ENCODE results near the gene SCFD2.

DNA sequence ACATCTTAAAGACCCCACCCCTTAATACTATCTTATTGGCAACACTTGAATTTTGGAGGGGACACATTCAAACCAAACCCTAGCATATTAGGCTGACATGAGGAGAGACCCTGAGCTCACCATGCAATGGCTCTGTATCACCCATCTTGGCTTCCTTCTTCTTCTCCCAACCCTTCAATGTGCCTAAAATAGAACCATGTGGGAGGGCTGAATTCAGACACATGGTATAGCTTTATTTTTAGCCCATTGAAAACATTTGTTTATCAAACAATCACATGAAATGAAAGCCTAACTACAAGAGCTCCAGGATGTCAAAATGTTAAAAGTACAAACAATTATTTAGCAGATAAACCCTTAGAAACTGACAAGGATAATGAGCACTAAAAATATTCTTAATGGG is 422.2 kb downstream of the SCFD2 start:
- no peak for TF ChIP-seq POLR2A (IDR thresholded peaks at IDR 0.05)
- TF ChIP-seq, protein P1, sequence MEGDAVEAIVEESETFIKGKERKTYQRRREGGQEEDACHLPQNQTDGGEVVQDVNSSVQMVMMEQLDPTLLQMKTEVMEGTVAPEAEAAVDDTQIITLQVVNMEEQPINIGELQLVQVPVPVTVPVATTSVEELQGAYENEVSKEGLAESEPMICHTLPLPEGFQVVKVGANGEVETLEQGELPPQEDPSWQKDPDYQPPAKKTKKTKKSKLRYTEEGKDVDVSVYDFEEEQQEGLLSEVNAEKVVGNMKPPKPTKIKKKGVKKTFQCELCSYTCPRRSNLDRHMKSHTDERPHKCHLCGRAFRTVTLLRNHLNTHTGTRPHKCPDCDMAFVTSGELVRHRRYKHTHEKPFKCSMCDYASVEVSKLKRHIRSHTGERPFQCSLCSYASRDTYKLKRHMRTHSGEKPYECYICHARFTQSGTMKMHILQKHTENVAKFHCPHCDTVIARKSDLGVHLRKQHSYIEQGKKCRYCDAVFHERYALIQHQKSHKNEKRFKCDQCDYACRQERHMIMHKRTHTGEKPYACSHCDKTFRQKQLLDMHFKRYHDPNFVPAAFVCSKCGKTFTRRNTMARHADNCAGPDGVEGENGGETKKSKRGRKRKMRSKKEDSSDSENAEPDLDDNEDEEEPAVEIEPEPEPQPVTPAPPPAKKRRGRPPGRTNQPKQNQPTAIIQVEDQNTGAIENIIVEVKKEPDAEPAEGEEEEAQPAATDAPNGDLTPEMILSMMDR (IDR thresholded peaks at IDR 0.05) = no peak
- no peak for TF ChIP-seq EP300 (IDR thresholded peaks at IDR 0.05)

Measured in ovary (tissue), 3 donors.